Endothelial cell of umbilical vein (primary cell): ENCODE results near the gene NKD1. TPM values are rescaled to one million over a fixed set of nuclear protein-coding genes. Genes with fewer than 3 reads are reported as not detected.

Experiments
- BruUV-seq: library from RNA; stranded (reverse); fragments of 400-500 nt; replicated peaks from 2 replicates; lab custom pipeline; 2021; lab: Mats Ljungman, UMichigan
- CTCF ChIA-PET: fragments of 300-600, 350-600 bp; sonication (Branson Sonifier 250); formaldehyde crosslinking; loops from one replicate; lab custom pipeline; 2021; ENCODE audit warnings: antibody characterized with exemption, inconsistent platforms; lab: Charles Lee
- POLR2A ChIA-PET: fragments of 300-600, 350-600 bp; sonication (Branson Sonifier 250); formaldehyde crosslinking; loops from one replicate; lab custom pipeline; 2021; ENCODE audit warnings: antibody characterized with exemption, inconsistent platforms; lab: Charles Lee
- DNase-seq: peaks from one replicate; pipeline ENCODE4 v3.0.0-alpha.2; 2011; ENCODE audit warnings: low read depth, low spot score
- FAIRE-seq: peaks from 2 replicates; lab custom pipeline; 2011; peaks lifted over from hg19 to GRCh38; lab: Jason Lieb, UNC
- H2AFZ ChIP-seq: 2 replicates; pipeline ENCODE4 v1.6.0; 2012; ENCODE audit warnings: low read depth, low read length, control low read depth, inconsistent platforms
- H3K27ac ChIP-seq: 2 replicates; pipeline ENCODE4 v1.5.1; 2011; ENCODE audit warnings: low read depth, mild to moderate bottlenecking, control low read depth, low read length, moderate library complexity; ENCODE audit not compliant: insufficient read depth
- H3K27me3 ChIP-seq, 2 experiments: 2 replicates each; pipeline versions ENCODE4 v1.6.0 to v1.6.1; 2011; ENCODE audit warnings: low read length in 2 of 2, mixed read lengths in 1 of 2; ENCODE audit not compliant: control insufficient read depth in 2 of 2, insufficient read depth in 2 of 2
- H3K36me3 ChIP-seq, 2 experiments: 2 replicates in 1 of 2; 3 replicates in 1 of 2; pipeline ENCODE4 v1.5.1; 2011; ENCODE audit warnings: low read length in 2 of 2, mild to moderate bottlenecking in 1 of 2, moderate library complexity in 1 of 2; ENCODE audit not compliant: control insufficient read depth in 2 of 2, insufficient read depth in 2 of 2; ENCODE audit errors: extremely low read depth in 1 of 2
- H3K4me1 ChIP-seq: 3 replicates; pipeline ENCODE4 v1.5.1; 2011; ENCODE audit warnings: mild to moderate bottlenecking, low read length; ENCODE audit not compliant: control insufficient read depth, insufficient read depth; ENCODE audit errors: extremely low read depth
- H3K4me2 ChIP-seq: 2 replicates; pipeline ENCODE4 v1.6.1; 2011; ENCODE audit warnings: low read length, control low read depth, mixed read lengths; ENCODE audit not compliant: insufficient read depth
- H3K4me3 ChIP-seq, 3 experiments: fragments of 200-600 bp in 1 of 3; sonication (generic), shearing (Covaris generic) in 1 of 3; replicated peaks in 1 of 3; 2 replicates each; pipeline ENCODE4 v1.5.1; 2011 to 2016; ENCODE audit warnings: control low read depth in 3 of 3, low read length in 3 of 3, mild to moderate bottlenecking in 2 of 3, inconsistent platforms in 1 of 3, low read depth in 1 of 3, moderate library complexity in 1 of 3; ENCODE audit not compliant: insufficient read depth in 1 of 3
- H3K79me2 ChIP-seq: 2 replicates; pipeline ENCODE4 v1.6.0; 2012; ENCODE audit warnings: low read length, inconsistent platforms; ENCODE audit not compliant: control insufficient read depth, insufficient read depth
- H3K9ac ChIP-seq: replicated peaks from 2 replicates; pipeline ENCODE3; 2011; ENCODE audit warnings: low read length, control low read depth; ENCODE audit not compliant: insufficient read depth; ENCODE audit errors: extremely low read depth
- H3K9me1 ChIP-seq: replicated peaks from 3 replicates; pipeline ENCODE4 v1.6.0; 2011; ENCODE audit warnings: mild to moderate bottlenecking, low read length; ENCODE audit not compliant: control insufficient read depth, insufficient read depth; ENCODE audit errors: extremely low read depth
- H3K9me3 ChIP-seq: replicated peaks from 2 replicates; pipeline ENCODE4 v1.5.1; 2012; ENCODE audit warnings: low read length, inconsistent platforms; ENCODE audit not compliant: control insufficient read depth, insufficient read depth
- H4K20me1 ChIP-seq: replicated peaks from 2 replicates; pipeline ENCODE3; 2011; ENCODE audit warnings: mild to moderate bottlenecking, low read length; ENCODE audit not compliant: control insufficient read depth, insufficient read depth; ENCODE audit errors: extremely low read depth
- EZH2 ChIP-seq: IDR thresholded peaks from 2 replicates; pipeline ENCODE4 v1.6.1; 2012; ENCODE audit warnings: borderline replicate concordance, low read depth, mild to moderate bottlenecking, moderate library complexity, low read length, inconsistent platforms; ENCODE audit not compliant: severe bottlenecking
- GATA2 ChIP-seq: IDR thresholded peaks from 2 replicates; pipeline ENCODE4 v1.7.0; 2011; ENCODE audit warnings: low read depth, mild to moderate bottlenecking, moderate library complexity, mixed read lengths, low read length; ENCODE audit not compliant: insufficient read length, insufficient read depth
- JUN ChIP-seq: IDR thresholded peaks from 2 replicates; pipeline ENCODE4 v1.6.1; 2011; ENCODE audit warnings: borderline replicate concordance, low read depth; ENCODE audit not compliant: insufficient read length, insufficient read depth
- POLR2A ChIP-seq: IDR thresholded peaks from 2 replicates; pipeline ENCODE4 v1.6.1; 2012; ENCODE audit warnings: low read depth, mild to moderate bottlenecking, control low read depth, low read length
- POLR2AphosphoS5 ChIP-seq: IDR thresholded peaks from 2 replicates; pipeline ENCODE4 v1.6.1; 2012; ENCODE audit warnings: low read depth, mild to moderate bottlenecking, control low read depth, low read length, moderate library complexity; ENCODE audit not compliant: insufficient read depth
- dilution Hi-C: fragments of 300-500 bp; cut with MboI; formaldehyde crosslinking; loops from one replicate; pipeline ENCODE4 v1.15.0; 2019; ENCODE audit warnings: low sequenced_read_pairs; ENCODE audit not compliant: extremely low pct_ligation_motif_present
- intact Hi-C: fragments of 100-400 bp; cut with micrococcal nuclease; formaldehyde crosslinking; loops from one replicate; pipeline ENCODE4 v1.10.0; 2022
- polyA plus RNA-seq, 4 experiments: library from polyadenylated mRNA; depleted of rRNA in 3 of 4; stranded (reverse) in 3 of 4; unstranded in 1 of 4; fragments of >200 nt; gene quantifications; 2 replicates each; pipeline versions ENCODE4 v1.2.1 to v1.2.3, GENCODE V29; 2011 to 2012; ENCODE audit warnings: missing spikeins in 1 of 4
- total RNA-seq: library from RNA; stranded (reverse); gene quantifications from 2 replicates; pipeline ENCODE4 v1.2.3, GENCODE V29; 2021
- TF ChIP-seq, protein P1 (sequence below), 2 donors: IDR thresholded peaks; 1 replicate in 1 of 2; 2 replicates in 1 of 2; pipeline ENCODE4 v1.5.1; 2011; ENCODE audit warnings: low read length in 2 of 2, mild to moderate bottlenecking in 2 of 2, moderate library complexity in 2 of 2, control low read depth in 1 of 2, inconsistent platforms in 1 of 2, low read depth in 1 of 2; ENCODE audit not compliant: insufficient read depth in 1 of 2; ENCODE audit errors: extremely low read depth in 1 of 2
- TF ChIP-seq, protein P2 (sequence below): IDR thresholded peaks from 2 replicates; pipeline ENCODE4 v1.6.1; 2011; ENCODE audit not compliant: insufficient read depth, insufficient read length

Gene NKD1
- total and polyA plus RNA-seq, 2 donors (not counting 3 experiments of a cell fraction or from before 2014, with no cell fraction given), result not detected

DNA sequence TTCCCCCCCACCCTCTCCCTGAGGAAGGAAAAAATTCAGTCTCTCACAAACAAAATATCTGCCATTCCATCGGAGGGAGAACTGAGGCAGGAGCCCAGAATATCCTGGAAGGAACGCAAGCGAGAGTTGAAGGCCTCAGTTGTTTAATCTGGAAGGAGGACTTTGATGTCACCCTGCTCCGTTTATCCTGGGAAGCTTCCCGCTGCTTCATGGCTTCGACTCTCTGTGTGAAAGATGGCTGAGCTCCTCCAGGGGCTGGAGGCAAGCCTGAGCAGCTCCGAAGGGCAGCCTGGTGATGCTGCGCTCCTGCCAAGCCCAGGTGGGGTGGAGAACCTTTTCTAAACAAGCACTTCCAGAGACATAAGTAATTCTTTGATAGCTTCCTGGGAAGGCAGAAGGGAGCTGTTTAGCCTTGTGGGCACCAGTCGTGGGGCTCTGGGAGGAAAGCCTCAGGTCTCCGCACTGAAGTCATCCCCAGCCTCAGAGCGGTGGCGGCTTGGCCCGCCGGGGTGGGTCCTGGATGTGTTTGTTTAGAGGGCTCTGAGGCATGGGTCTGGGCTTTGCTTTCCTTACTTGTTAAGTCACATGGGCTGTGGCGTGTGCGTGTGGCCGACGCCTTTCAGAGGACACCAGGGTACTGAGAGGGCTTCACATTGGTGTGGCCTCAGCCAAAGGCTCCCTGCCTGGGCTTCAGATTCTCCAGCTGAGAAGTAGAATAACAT is 7.9 kb downstream of the NKD1 start:
- Histone ChIP-seq H3K4me2 (no peak overlapping the region), H3K27me3 (peaks cover 0 to 3% of the 10 kb centered on the region in 2 experiments), H3K9me1 (no peaks in the 10 kb centered on the region), H3K27ac (no peak overlapping the region), H3K9ac (no peak overlapping the region), H4K20me1 (no peaks in the 10 kb centered on the region), H3K4me1 (no peaks in the 10 kb centered on the region), H3K4me3 (no peak overlapping the region), H3K9me3 (no peaks in the 10 kb centered on the region), H3K36me3 (no peaks in the 10 kb centered on the region), H3K79me2 (no peaks in the 10 kb centered on the region), H2AFZ (no peak overlapping the region)
- TF ChIP-seq EZH2 (no peak), JUN (no peak), GATA2 (no peak), POLR2A (no peak), POLR2AphosphoS5 (no peak)
- TF ChIP-seq, protein P1, sequence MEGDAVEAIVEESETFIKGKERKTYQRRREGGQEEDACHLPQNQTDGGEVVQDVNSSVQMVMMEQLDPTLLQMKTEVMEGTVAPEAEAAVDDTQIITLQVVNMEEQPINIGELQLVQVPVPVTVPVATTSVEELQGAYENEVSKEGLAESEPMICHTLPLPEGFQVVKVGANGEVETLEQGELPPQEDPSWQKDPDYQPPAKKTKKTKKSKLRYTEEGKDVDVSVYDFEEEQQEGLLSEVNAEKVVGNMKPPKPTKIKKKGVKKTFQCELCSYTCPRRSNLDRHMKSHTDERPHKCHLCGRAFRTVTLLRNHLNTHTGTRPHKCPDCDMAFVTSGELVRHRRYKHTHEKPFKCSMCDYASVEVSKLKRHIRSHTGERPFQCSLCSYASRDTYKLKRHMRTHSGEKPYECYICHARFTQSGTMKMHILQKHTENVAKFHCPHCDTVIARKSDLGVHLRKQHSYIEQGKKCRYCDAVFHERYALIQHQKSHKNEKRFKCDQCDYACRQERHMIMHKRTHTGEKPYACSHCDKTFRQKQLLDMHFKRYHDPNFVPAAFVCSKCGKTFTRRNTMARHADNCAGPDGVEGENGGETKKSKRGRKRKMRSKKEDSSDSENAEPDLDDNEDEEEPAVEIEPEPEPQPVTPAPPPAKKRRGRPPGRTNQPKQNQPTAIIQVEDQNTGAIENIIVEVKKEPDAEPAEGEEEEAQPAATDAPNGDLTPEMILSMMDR (IDR thresholded peaks at IDR 0.05; ENCODE audit: extremely low read depth in 1 of 2, insufficient read depth in 1 of 2, low read depth in 1 of 2, low read length in 2 of 2), result no peak
- TF ChIP-seq, protein P2, sequence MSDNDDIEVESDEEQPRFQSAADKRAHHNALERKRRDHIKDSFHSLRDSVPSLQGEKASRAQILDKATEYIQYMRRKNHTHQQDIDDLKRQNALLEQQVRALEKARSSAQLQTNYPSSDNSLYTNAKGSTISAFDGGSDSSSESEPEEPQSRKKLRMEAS, result no peak
- ChIA-PET CTCF (interaction anchor here (1.2 kb wide), 1 partner anchor 109 kb away, joined by 4 read pairs; no protein-coding TSS in a partner anchor), POLR2A (no interaction called here)
- BruUV-seq, result no TSS peak
- DNase-seq (no peak), FAIRE-seq (no peak)
- intact Hi-C loops, result no loop called here
- dilution Hi-C loops, result no loop called here
